Keratinocyte (primary cell): Measurements from ENCODE around the gene SPATC1L. TPM values are rescaled to one million over a fixed set of nuclear protein-coding genes. Genes with fewer than 3 reads are reported as not detected.

Experiments
- DNase-seq: peaks from one replicate; pipeline ENCODE4 v3.0.0-alpha.2; 2011; ENCODE audit warnings: low read depth, missing footprints, low spot score
- FAIRE-seq: peaks from 2 replicates; lab custom pipeline; 2011; peaks lifted over from hg19 to GRCh38; lab: Jason Lieb, UNC
- H2AFZ ChIP-seq: 2 replicates; pipeline ENCODE4 v1.6.0; 2012; ENCODE audit warnings: low read length, control low read depth, inconsistent platforms; ENCODE audit not compliant: control insufficient read depth
- H3K27ac ChIP-seq: 2 replicates; pipeline ENCODE4 v1.5.1; 2011; ENCODE audit warnings: low read length; ENCODE audit not compliant: control insufficient read depth, insufficient read depth
- H3K27me3 ChIP-seq: 3 replicates; pipeline ENCODE4 v1.6.0; 2011; ENCODE audit warnings: low read length; ENCODE audit not compliant: control insufficient read depth, insufficient read depth; ENCODE audit errors: extremely low read depth
- H3K36me3 ChIP-seq, 2 experiments: 2 replicates in 1 of 2; 3 replicates in 1 of 2; pipeline ENCODE4 v1.5.1; 2011; ENCODE audit warnings: low read length in 2 of 2, mild to moderate bottlenecking in 1 of 2; ENCODE audit not compliant: control insufficient read depth in 2 of 2, insufficient read depth in 2 of 2; ENCODE audit errors: extremely low read depth in 1 of 2
- H3K4me1 ChIP-seq: 3 replicates; pipeline ENCODE4 v1.5.1; 2011; ENCODE audit warnings: low read length; ENCODE audit not compliant: control insufficient read depth, insufficient read depth; ENCODE audit errors: extremely low read depth
- H3K4me2 ChIP-seq: 3 replicates; pipeline ENCODE4 v1.6.0; 2011; ENCODE audit warnings: low read depth, low read length; ENCODE audit not compliant: control insufficient read depth, insufficient read depth; ENCODE audit errors: extremely low read depth
- H3K4me3 ChIP-seq, 3 experiments: fragments of 200-600 bp in 1 of 3; sonication (generic) in 1 of 3; 2 replicates in 2 of 3; 3 replicates in 1 of 3; pipeline ENCODE4 v1.5.1; 2011 to 2016; ENCODE audit warnings: low read length in 3 of 3, mild to moderate bottlenecking in 3 of 3, control low read depth in 2 of 3, inconsistent platforms in 1 of 3, low read depth in 1 of 3, mixed read lengths in 1 of 3, mixed run types in 1 of 3, moderate library complexity in 1 of 3; ENCODE audit not compliant: control insufficient read depth in 2 of 3, insufficient read depth in 2 of 3; ENCODE audit errors: extremely low read depth in 1 of 3
- H3K79me2 ChIP-seq: 2 replicates; pipeline ENCODE4 v1.6.0; 2012; ENCODE audit warnings: low read length; ENCODE audit not compliant: control insufficient read depth, insufficient read depth
- H3K9ac ChIP-seq: 3 replicates; pipeline ENCODE4 v1.6.0; 2011; ENCODE audit warnings: low read length; ENCODE audit not compliant: control insufficient read depth, insufficient read depth; ENCODE audit errors: extremely low read depth
- H3K9me1 ChIP-seq: 3 replicates; pipeline ENCODE4 v1.6.0; 2011; ENCODE audit warnings: low read length; ENCODE audit not compliant: control insufficient read depth, insufficient read depth; ENCODE audit errors: extremely low read depth
- H3K9me3 ChIP-seq: 2 replicates; pipeline ENCODE4 v1.5.1; 2012; ENCODE audit warnings: low read depth, low read length; ENCODE audit not compliant: control insufficient read depth
- H4K20me1 ChIP-seq: 3 replicates; pipeline ENCODE4 v1.6.0; 2011; ENCODE audit warnings: low read length; ENCODE audit not compliant: control insufficient read depth, insufficient read depth; ENCODE audit errors: extremely low read depth
- CTCF ChIP-seq, 3 experiments: IDR thresholded peaks in 1 of 3; conservative IDR thresholded peaks in 1 of 3; optimal IDR thresholded peaks in 1 of 3; 2 replicates in 2 of 3; 3 replicates in 1 of 3; pipeline versions ENCODE3 to v1.5.1; 2011; ENCODE audit warnings: low read length in 3 of 3, mild to moderate bottlenecking in 3 of 3, moderate library complexity in 2 of 3, control low read depth in 1 of 3, inconsistent platforms in 1 of 3; ENCODE audit not compliant: insufficient read depth in 2 of 3; ENCODE audit errors: extremely low read depth in 1 of 3
- EZH2 ChIP-seq: IDR thresholded peaks from one replicate; pipeline ENCODE4 v1.6.1; 2012; ENCODE audit warnings: inconsistent platforms, mild to moderate bottlenecking, low read length, moderate library complexity
- dilution Hi-C: fragments of 300-500 bp; cut with MboI; formaldehyde crosslinking; loops from one replicate; pipeline ENCODE4 v1.7.0; 2020; ENCODE audit warnings: low sequenced_read_pairs; ENCODE audit not compliant: extremely low pct_ligation_motif_present
- polyA plus RNA-seq, 5 experiments: library from polyadenylated mRNA; depleted of rRNA in 3 of 5; stranded (reverse) in 3 of 5; stranded (forward) in 1 of 5; unstranded in 1 of 5; fragments of >200 nt; gene quantifications; 1 replicate in 1 of 5; 2 replicates in 3 of 5; 3 replicates in 1 of 5; pipeline versions ENCODE4 v1.2.1 to v1.2.3, GENCODE V29; 2011 to 2012; ENCODE audit warnings: missing spikeins in 2 of 5, low read depth in 1 of 5, low replicate concordance in 1 of 5

Gene SPATC1L
- polyA plus RNA-seq, 1 donor (not counting 4 experiments of a cell fraction or from before 2014, with no cell fraction given) = 1.3 TPM

GRCh38 chr21:46191257-46191685 lies 7.0 kb upstream of the SPATC1L start:
- Histone ChIP-seq H3K4me2 (no peak overlapping the region), H4K20me1 (peaks cover 5% of the 10 kb centered on the region), H3K36me3 (peaks cover 49 to 54% of the 10 kb centered on the region in 2 experiments), H3K9me3 (no peaks in the 10 kb centered on the region), H3K4me1 (peaks cover 23% of the 10 kb centered on the region), H3K9me1 (no peaks in the 10 kb centered on the region), H3K9ac (no peak overlapping the region), H2AFZ (no peak overlapping the region), H3K27ac (no peak overlapping the region), H3K4me3 (no peak overlapping the region), H3K27me3 (no peaks in the 10 kb centered on the region), H3K79me2 (no peaks in the 10 kb centered on the region)
- TF ChIP-seq EZH2 (no peak), CTCF (optimal IDR thresholded peaks at IDR 0.05 in 1 of 3, IDR thresholded peaks at IDR 0.05 in 1 of 3, conservative IDR thresholded peaks at IDR 0.05 in 1 of 3; ENCODE audit: extremely low read depth in 1 of 3, insufficient read depth in 2 of 3, low read length in 3 of 3) (no peak)
- dilution Hi-C loops = no loop called here
- DNase-seq (no peak), FAIRE-seq (no peak)

GRCh38 chr21:46190491-46191131 lies 6.4 kb upstream of the SPATC1L start:
- H3K9me3 ChIP-seq = no peaks in the 10 kb centered on the region
- H3K79me2 ChIP-seq = no peaks in the 10 kb centered on the region
- no peak overlapping the region for H3K4me2 ChIP-seq
- no peak overlapping the region for H2AFZ ChIP-seq
- FAIRE-seq (no peak), DNase-seq (no peak)
- TF ChIP-seq CTCF (optimal IDR thresholded peaks at IDR 0.05 in 1 of 3, IDR thresholded peaks at IDR 0.05 in 1 of 3, conservative IDR thresholded peaks at IDR 0.05 in 1 of 3; ENCODE audit: extremely low read depth in 1 of 3, insufficient read depth in 2 of 3, low read length in 3 of 3) = no peak
- TF ChIP-seq EZH2 = no peak
- no peak overlapping the region for H3K9ac ChIP-seq
- no peak overlapping the region for H3K27ac ChIP-seq
- H3K9me1 ChIP-seq = no peaks in the 10 kb centered on the region
- dilution Hi-C loops = no loop called here
- peaks cover 5% of the 10 kb centered on the region for H4K20me1 ChIP-seq
- peaks cover 44 to 48% of the 10 kb centered on the region in 2 experiments for H3K36me3 ChIP-seq
- no peaks in the 10 kb centered on the region for H3K27me3 ChIP-seq
- no peak overlapping the region for H3K4me3 ChIP-seq
- peaks cover 23% of the 10 kb centered on the region for H3K4me1 ChIP-seq
